Measurements from ENCODE around the gene KCNC1. TPM values are rescaled to one million over a fixed set of nuclear protein-coding genes. Genes with fewer than 3 reads are reported as not detected.

The KCNC1 gene
- total RNA-seq, 4 donors from 2014 or later = 0.14 TPM; not detected in 3

DNA sequence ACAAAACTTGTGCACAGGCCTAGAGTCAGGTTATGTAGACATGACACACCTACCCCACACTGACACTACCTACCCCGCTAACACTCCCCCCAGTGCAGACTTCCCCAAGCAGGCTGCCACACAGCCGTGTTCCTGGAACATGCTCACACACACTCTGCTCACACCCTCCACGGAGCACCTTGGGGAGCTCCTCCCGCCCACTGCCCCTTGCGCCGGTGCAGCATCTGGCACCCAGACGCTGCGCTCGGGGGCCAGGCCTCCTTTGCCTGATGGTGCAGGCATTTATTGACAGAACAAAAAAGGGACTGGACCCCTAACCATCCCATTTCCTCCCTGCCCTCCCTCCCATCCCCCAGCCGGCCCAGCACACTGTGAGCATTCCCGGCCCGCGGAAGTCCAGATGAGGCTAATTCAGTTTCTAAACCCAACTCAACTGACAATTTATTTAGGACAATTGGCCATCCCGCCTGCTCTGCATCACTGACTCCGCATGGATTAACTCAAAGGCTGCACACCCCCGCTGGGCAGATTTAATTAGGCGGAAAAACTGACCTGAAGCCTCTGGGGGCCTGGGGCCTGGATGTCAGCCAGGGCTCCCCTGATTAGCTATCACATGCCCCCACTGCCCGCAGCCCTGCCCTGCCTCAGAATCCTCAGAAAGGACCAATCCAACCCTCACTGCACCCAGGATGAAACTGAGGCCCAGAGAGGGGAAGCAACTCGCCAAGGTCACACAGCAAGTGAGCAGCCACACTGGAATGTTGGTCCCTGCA lies 30.1 kb downstream of the KCNC1 start:
- peaks cover 0 to 1% (median under 1%) of the 10 kb centered on the region in 4 donors for H3K4me1 ChIP-seq
- H3K36me3 ChIP-seq = no peaks in the 10 kb centered on the region
- no peaks in the 10 kb centered on the region for H3K9me3 ChIP-seq
- no peaks in the 10 kb centered on the region for H3K27me3 ChIP-seq
- TF ChIP-seq EP300 (IDR thresholded peaks at IDR 0.05; ENCODE audit: low read depth) (no peak), POLR2AphosphoS5 (IDR thresholded peaks at IDR 0.05) (no peak), POLR2A (IDR thresholded peaks at IDR 0.05) (no peak)
- TF ChIP-seq, protein P1, sequence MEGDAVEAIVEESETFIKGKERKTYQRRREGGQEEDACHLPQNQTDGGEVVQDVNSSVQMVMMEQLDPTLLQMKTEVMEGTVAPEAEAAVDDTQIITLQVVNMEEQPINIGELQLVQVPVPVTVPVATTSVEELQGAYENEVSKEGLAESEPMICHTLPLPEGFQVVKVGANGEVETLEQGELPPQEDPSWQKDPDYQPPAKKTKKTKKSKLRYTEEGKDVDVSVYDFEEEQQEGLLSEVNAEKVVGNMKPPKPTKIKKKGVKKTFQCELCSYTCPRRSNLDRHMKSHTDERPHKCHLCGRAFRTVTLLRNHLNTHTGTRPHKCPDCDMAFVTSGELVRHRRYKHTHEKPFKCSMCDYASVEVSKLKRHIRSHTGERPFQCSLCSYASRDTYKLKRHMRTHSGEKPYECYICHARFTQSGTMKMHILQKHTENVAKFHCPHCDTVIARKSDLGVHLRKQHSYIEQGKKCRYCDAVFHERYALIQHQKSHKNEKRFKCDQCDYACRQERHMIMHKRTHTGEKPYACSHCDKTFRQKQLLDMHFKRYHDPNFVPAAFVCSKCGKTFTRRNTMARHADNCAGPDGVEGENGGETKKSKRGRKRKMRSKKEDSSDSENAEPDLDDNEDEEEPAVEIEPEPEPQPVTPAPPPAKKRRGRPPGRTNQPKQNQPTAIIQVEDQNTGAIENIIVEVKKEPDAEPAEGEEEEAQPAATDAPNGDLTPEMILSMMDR (IDR thresholded peaks at IDR 0.05) = no peak
- H3K4me3 ChIP-seq = no peak overlapping the region
- H3K27ac ChIP-seq = no peak overlapping the region
- intact Hi-C loops (cut with DNase I; ENCODE audit: low total_unique reads) (no loop called here), in situ Hi-C loops (cut with MboI; ENCODE audit: low pct_ligation_motif_present in 1 of 4, low pct_unique_long_range_greater_than_20kb in 1 of 4, low sequenced_read_pairs in 3 of 4) (no loop called here)
- DNase-seq = no peak
- 74 to 100% methylated on average over 2 to 19 of the region's 19 CpGs for WGBS, 2 donors (ENCODE audit: low coverage in 1 of 2)

DNA sequence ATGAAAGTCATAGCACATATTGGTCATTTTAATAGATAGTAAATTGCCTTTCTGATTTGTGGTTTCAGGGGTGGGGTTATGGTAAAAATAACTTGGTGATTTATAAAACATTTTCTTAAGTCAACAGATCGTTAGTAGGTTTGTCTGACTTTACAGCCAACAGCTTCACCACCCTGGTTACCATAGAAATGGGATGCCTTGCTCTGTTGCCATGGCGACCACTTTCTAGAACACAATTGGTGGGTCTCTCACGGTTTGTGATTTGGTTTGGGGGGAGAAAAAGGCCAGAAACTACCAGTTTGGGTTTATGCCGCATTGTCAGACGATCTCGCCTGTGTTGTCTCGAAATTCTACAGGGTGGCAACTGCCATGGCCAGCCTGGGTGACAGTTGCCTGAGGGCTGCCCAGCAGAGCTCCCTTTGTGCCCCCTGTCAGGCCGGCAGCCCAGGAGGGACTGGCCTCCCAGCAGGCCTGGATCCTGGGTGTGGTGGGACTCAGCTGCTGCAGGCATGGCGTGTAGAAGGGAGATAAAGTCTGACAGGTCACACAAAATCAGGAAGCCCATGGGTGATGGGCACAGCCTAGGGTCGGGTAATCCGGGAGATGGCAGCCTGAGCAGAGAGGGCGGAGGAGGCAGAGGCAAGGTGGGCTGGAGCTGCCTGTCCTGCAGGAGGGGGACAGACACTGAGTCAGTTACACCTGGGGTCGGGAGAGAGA lies 30.9 kb downstream of the KCNC1 start:
- TF ChIP-seq POLR2AphosphoS5 (IDR thresholded peaks at IDR 0.05) (no peak), EP300 (IDR thresholded peaks at IDR 0.05; ENCODE audit: low read depth) (no peak), POLR2A (IDR thresholded peaks at IDR 0.05) (no peak)
- TF ChIP-seq, protein P1 (IDR thresholded peaks at IDR 0.05) = no peak
- no peak for DNase-seq
- H3K36me3 ChIP-seq = no peaks in the 10 kb centered on the region
- in situ Hi-C loops (cut with MboI; ENCODE audit: low pct_ligation_motif_present in 1 of 4, low pct_unique_long_range_greater_than_20kb in 1 of 4, low sequenced_read_pairs in 3 of 4) = no loop called here
- intact Hi-C loops (cut with DNase I; ENCODE audit: low total_unique reads) = no loop called here
- no peak overlapping the region for H3K4me3 ChIP-seq
- 78 to 79% methylated on average over 6 to 11 of the region's 13 CpGs for WGBS, 2 donors (ENCODE audit: low coverage in 1 of 2)
- H3K27ac ChIP-seq = no peak overlapping the region
- no peaks in the 10 kb centered on the region for H3K9me3 ChIP-seq
- H3K4me1 ChIP-seq = peaks cover 3 to 10% (median 7%) of the 10 kb centered on the region in 4 donors
- no peaks in the 10 kb centered on the region for H3K27me3 ChIP-seq

DNA sequence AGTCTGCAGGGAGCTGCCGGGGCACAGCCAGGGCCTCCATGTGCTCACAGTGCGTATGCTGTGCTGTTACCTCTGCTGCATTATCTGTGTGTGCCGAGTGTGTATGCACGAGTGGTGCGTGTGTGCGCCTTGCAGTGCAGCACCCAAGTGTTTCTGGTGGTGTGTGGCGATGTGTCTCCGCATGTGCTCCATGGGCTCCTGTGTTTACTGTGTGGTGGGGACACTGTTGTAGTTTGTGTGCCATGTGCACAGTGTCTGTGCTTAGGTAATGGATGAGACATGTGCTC lies 31.4 kb downstream of the KCNC1 start:
- no peaks in the 10 kb centered on the region for H3K9me3 ChIP-seq
- intact Hi-C loops (cut with DNase I; ENCODE audit: low total_unique reads) (no loop called here), in situ Hi-C loops (cut with MboI; ENCODE audit: low pct_ligation_motif_present in 1 of 4, low pct_unique_long_range_greater_than_20kb in 1 of 4, low sequenced_read_pairs in 3 of 4) (no loop called here)
- WGBS, 2 donors (ENCODE audit: low coverage in 1 of 2) = 93 to 100% methylated on average over 1 to 8 of the region's 8 CpGs
- no peak for TF ChIP-seq POLR2AphosphoS5 (IDR thresholded peaks at IDR 0.05)
- H3K4me1 ChIP-seq = peaks cover 3 to 13% (median 10%) of the 10 kb centered on the region in 4 donors
- no peak for DNase-seq
- H3K27ac ChIP-seq = no peak overlapping the region
- no peaks in the 10 kb centered on the region for H3K27me3 ChIP-seq
- H3K4me3 ChIP-seq = no peak overlapping the region
- no peaks in the 10 kb centered on the region for H3K36me3 ChIP-seq

DNA sequence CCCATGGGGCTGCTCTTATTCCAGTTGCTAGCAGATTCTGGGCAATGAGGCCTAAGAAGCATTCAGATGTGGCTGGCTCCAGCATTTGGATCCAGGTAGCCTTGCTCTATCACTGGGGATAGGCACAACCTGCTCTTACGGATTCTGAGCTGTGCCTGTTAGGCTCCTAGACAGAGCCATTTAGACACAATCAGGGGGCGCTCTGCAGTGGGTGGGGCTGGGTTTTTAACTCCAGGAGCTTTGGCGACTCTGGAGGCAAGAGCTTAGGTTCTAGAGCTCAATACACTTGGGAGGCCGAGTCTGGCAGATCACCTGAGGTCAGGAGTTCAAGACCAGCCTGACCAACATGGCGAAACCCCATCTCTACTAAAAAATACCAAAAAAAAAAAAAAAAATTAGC lies 32.0 kb downstream of the KCNC1 start:
- H3K27me3 ChIP-seq = no peaks in the 10 kb centered on the region
- no peak for DNase-seq
- TF ChIP-seq, protein P1 (IDR thresholded peaks at IDR 0.05) = no peak
- no peak for TF ChIP-seq EP300 (IDR thresholded peaks at IDR 0.05; ENCODE audit: low read depth)
- TF ChIP-seq POLR2A (IDR thresholded peaks at IDR 0.05) = no peak
- no peak for TF ChIP-seq POLR2AphosphoS5 (IDR thresholded peaks at IDR 0.05)
- whole genome bisulfite sequencing, 2 donors (ENCODE audit: low coverage in 1 of 2) = 87% methylated on average over 5 of the region's 5 CpGs; no CpG with 5 or more reads in 1 of the 2 donors
- H3K9me3 ChIP-seq = no peaks in the 10 kb centered on the region
- no peaks in the 10 kb centered on the region for H3K36me3 ChIP-seq
- peaks cover 3 to 13% (median 10%) of the 10 kb centered on the region in 4 donors for H3K4me1 ChIP-seq
- intact Hi-C loops (cut with DNase I; ENCODE audit: low total_unique reads) (no loop called here), in situ Hi-C loops (cut with MboI; ENCODE audit: low pct_ligation_motif_present in 1 of 4, low pct_unique_long_range_greater_than_20kb in 1 of 4, low sequenced_read_pairs in 3 of 4) (no loop called here)
- no peak overlapping the region for H3K4me3 ChIP-seq
- H3K27ac ChIP-seq = no peak overlapping the region
